Posterior vena cava (tissue), 2 donors: ENCODE data around the gene FGF3. TPM values are rescaled to one million over a fixed set of nuclear protein-coding genes. Genes with fewer than 3 reads are reported as not detected.

Source experiments
- DNase-seq: peaks from one replicate; pipeline ENCODE4 v3.0.0-alpha.2; 2020; ENCODE audit warnings: low spot score
- intact Hi-C, 2 donors: fragments of 100-400 bp; cut with DNase I; formaldehyde crosslinking; loops; one replicate each; pipeline versions ENCODE4 v1.14.1 to v1.14.2; 2022 to 2023
- total RNA-seq, 2 donors: library from RNA; stranded (reverse); fragmentation: NEBNext Ultra II Directional; extraction: Animal tissue kit (Norgen Biotek cat#: 25700); gene quantifications; one replicate each; pipeline ENCODE4 v1.2.1, GENCODE V29; 2021
- donor health status: DM: yes; HTN: yes; CAD: no.
- donor health status: DM: yes; HTN: yes; CAD: no.

The FGF3 gene
- total RNA-seq, 2 donors from 2014 or later, result not detected

DNA sequence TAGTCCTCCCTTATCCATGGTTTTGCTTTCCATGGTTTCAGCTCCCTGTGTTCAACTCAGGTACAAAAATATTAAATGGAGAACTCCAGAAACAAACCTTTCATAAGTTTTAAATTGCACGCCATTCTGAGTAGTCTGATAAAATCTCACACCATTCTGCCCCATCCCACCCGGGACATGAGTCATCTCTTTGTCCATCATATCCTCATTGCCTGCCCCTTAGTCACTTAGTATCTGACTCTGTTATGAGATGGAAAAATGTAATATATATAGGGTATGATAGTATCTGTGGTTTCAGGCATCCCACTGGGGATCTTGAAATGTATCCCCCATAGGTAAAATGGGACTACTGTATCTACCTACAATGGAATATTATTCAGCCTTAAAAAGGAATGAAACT is 35.5 kb upstream of the FGF3 start:
- no peak for DNase-seq
- intact Hi-C loops, result loop anchor here in 1 of 2 donors (10.0 kb wide), 1 partner anchor 120 kb away; no protein-coding TSS in a partner anchor

DNA sequence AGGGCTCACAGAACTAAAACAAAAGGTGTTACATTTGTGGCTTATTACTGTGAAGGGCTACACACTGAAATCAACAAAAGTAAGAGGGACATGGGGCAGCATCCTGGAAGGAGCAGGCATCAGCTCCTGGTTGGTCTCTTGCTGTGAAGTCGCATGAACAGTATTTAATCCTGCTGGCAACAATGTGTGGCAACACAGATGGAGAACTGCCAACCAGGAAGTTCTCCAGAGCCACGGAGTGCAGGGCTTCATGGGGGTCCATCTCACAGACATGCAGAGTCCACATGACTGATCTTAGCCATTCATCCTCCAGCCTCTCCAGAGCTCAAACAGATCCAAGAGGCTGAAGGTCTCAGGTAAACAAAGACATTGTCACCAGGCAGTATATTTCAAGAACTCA is 32.8 kb upstream of the FGF3 start:
- intact Hi-C loops, result loop anchor here in 1 of 2 donors (10.0 kb wide), 1 partner anchor 117 kb away; no protein-coding TSS in a partner anchor
- no peak for DNase-seq

DNA sequence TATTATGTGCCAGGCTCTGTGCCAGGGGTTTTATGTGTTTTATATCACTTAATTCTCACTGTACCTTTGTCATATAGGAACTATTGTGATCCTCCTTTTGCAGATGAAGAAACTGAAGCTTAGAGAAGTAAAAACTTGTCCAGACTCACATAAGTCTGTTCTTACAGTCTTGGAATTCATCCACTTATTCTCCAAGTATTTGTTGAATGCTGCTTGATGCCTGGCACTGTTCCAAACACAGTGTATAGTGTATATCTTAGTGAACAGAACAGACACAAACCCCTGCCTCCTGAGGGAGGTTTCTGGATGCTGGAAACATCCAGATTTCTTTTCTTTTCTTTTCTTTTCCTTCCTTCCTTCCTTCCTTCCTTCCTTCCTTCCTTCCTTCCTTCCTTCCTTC is 29.0 kb upstream of the FGF3 start:
- intact Hi-C loops, result no loop called here
- DNase-seq, result no peak

DNA sequence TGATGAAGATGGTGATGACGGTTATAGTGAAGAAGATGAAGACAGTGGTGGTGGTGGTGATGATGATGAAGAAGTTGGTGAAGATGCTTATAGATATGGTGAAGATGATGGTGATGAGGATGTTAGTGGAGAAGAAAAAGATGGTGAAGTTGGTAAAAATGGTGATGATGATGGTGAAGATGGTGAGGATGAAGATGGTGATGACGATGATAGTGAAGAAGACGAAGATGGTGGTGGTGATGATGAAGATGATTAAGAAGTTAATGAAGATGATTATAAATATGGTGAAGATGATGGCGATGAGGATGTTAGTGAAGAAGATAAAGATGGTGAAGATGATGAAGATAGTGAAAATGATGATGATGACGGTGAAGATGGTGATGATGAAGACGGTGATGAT is 25.2 kb upstream of the FGF3 start:
- DNase-seq, result no peak
- intact Hi-C loops, result no loop called here

DNA sequence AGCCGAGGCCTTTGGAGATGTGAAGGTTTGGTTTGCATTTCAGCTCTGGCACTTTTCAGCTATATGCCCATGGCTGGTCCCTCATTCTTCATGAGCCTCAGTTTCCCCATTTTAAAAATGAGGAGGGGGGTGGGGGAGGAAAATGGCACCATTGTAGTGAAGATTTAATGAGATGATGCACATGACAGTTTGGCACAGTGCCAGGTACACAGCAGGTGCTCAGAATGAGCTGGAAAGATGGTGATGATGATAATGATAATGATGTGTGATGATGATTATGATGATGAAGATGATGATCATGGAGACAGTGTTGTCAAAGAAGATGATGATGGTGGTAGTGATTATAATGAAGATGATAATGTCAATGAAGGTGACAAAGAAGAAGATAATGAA is 24.3 kb upstream of the FGF3 start:
- DNase-seq, result no peak
- intact Hi-C loops, result no loop called here

DNA sequence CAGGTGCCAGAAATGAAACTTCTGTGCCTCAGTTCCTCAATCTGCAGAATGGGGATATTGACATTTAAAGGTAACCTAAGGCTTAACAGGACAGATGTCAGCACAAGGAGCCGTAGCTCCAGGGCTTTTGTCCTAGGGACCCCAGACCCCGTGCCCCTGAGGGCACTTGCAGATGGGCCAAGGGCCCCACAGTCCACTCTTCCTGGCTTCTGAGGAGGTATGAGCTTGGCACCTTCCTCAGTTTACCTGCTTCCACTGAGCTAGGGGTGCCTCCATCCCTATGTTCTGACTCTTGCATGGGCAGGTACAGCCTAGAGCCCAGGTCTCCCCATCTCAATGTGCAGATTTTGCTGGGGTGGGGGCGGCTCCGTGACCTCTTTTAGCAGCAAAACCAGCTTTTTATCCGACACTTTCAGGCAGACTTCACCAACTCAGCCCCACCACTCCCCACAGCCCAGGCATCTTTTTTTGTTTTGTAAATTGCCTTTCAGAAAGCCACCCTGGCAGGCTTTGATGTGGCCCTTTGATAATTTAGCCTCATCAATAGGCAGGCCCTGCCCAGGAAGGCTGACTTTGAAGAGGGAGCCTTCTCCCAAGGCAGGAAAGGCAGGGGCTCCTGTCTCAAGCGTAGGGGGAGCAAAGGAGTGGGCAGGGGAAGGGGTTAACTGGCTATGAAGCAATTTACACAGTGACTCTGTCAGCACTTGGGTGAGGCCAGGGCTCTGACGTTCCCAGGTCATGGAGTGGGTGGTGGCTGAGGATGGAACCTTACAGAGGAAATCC is 23.7 kb upstream of the FGF3 start:
- intact Hi-C loops, result no loop called here
- DNase-seq, result peak; percentile 40

DNA sequence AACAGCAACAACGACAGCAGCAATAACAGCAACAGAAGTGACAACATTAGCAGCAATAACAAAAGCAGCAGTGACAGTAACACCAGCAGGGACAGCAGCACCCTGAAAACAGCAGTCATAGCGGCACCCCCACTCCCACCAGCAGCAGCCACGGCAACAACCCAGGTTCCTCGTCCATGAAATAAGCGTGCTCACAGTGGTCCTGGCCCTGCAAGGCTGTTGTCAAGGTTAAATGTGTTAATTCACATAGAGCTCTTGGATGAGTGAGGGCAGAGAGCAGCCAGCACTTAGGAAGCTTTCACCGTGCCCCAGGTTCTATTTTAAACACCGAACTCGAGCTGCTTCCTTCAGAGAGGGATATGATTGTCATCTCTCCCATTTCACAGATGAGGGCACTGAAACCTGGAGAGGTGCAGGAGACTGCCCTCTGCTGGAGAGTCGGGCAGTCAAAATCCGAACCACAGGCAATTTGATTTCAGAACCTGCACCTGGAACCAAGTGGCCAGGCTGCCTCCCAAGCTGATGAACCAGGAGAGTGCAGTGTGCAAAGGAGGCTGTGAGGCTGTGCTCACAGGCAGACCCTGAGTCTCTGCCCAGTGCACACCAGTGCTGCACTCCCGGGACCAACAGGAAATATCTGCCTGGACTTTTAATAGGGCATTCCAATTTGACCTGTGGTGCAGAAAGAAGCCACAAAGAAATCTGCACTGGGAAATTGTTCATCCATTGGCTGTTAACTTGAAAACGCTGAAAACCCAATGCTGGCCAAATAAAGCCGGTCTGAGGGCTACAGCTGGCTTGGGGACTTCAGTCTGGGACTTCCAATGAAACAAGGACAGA is 22.9 kb upstream of the FGF3 start:
- intact Hi-C loops, result no loop called here

DNA sequence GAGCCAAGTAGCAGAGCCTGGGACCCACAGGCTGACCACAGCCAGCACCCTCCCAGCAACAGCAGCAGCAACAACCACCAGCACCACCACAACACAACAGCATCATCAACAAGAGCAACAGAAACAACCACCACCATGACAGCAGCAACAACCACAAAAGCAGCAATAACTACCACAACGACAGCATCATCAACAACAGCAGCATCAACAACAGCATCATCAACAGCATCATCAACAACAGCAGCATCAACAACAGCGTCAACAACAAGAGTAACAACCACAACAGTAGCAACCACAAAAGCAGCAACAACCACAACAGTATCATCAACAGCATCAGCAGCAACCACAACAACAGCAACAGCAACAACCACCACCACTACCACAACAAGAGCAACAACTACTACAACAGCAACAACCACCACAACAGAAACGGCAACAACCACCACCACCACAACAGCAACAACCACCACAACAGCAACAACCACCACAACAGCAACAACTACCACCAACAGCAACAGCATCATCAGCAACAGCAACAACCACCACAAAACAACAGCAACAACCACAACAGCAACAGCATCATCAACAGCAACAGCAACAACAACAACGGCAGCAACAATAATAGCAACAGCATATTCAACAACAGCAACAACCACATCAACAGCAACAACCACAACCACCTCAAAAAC is 22.1 kb upstream of the FGF3 start:
- intact Hi-C loops, result no loop called here
- DNase-seq, result no peak

More for the DNA sequence above, 22.9 kb upstream of the FGF3 start:
- peak; percentile 74 for DNase-seq

DNA sequence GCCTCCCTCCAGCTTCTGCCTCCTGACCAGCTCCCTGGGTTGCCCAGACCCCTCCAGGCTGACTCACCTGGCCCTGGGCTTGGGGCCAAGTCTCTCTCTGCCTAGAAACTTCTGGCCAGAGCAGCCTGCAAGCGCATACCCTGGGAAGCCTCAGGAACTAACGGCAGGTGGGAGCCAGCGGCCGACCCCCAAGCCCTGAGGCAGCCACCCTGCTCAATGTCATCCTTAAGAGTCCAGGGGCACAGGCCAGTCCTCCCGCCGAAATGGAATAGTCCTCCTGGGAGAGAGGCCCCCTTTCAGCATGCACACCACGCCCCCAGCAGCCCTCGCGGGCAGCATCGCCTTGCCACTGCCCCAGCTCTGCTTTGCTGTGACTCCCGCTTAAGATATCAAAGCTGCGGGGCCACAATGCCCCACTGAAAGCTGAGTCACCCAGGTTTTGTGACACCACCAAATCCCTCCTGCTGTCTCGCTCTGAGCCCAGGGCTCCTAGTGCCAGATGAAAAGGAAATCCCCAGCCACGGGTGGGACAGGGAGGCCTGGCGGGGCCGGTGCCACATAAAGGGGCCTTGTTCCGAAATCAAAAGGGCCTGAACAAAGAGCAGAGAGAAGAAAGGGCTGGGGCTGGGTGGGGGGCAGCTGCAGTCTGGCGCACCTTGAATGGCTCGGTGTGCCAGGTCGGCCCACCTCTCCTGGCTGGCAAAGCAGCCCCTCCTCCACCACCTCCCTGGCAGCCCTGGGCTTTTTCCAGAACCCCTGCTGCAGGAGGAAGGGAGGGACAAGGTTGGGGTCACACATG is 21.4 kb upstream of the FGF3 start:
- intact Hi-C loops, result no loop called here
- peak; percentile 73 for DNase-seq

DNA sequence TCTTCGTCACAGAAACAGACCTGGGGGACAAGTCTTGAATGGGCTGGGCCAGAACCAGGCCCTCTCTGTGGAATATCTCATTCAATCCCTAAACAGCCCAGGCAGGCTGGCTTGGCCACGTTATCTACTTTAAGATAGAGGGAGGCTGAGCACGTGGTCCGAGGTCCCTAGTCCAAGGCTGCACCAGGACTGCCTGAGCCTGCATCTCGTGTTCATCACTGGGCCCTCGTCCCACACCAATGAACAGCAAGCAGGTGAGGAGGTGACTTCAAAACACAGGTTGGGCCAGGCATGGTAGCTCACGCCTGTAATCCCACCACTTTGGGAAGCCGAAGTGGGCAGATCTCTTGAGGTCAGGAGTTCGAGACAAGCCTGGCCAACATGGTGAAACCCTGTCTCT is 20.3 kb upstream of the FGF3 start:
- intact Hi-C loops, result no loop called here
- peak; percentile 62 for DNase-seq

DNA sequence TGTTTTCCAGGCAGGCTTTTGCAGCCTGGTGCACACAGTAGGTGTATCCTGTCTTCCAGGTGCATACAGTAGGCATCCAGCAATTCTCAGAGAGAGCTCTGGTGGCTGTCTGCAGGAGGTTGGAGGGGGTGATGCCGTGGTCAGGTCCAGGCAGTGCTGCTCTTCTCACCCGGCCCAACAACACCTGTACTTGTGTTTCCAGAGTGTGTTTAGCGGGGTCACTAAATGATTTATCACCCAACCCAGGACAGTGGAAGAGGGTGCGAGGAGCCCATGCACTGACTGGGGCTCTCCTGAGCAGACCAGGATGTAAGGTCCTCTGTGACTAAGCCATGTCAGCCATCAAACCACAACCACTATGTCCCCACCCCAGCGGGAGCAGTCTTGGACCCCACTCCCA is 18.6 kb upstream of the FGF3 start:
- intact Hi-C loops, result no loop called here
- DNase-seq, result peak; percentile 46

DNA sequence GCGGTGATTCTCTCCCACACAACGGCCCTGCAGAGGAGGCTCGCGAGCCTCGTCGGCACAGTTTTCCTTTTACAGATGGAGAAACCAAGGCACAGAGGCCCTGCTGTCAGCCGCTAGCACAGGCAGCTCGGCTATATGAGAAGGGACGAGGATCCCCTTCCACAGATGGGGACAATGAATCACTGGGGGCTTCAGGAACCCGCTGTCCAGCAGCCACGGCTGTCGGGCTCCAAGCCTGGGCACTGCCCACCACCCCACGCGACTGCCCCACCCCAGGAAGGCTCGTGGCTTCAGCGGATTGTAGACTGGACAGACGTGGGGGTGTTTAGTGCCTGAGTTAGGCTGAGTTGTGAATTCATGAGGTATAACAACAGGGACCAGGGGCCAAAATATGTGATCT is 17.2 kb upstream of the FGF3 start:
- peak; percentile 45 for DNase-seq
- intact Hi-C loops, result no loop called here

DNA sequence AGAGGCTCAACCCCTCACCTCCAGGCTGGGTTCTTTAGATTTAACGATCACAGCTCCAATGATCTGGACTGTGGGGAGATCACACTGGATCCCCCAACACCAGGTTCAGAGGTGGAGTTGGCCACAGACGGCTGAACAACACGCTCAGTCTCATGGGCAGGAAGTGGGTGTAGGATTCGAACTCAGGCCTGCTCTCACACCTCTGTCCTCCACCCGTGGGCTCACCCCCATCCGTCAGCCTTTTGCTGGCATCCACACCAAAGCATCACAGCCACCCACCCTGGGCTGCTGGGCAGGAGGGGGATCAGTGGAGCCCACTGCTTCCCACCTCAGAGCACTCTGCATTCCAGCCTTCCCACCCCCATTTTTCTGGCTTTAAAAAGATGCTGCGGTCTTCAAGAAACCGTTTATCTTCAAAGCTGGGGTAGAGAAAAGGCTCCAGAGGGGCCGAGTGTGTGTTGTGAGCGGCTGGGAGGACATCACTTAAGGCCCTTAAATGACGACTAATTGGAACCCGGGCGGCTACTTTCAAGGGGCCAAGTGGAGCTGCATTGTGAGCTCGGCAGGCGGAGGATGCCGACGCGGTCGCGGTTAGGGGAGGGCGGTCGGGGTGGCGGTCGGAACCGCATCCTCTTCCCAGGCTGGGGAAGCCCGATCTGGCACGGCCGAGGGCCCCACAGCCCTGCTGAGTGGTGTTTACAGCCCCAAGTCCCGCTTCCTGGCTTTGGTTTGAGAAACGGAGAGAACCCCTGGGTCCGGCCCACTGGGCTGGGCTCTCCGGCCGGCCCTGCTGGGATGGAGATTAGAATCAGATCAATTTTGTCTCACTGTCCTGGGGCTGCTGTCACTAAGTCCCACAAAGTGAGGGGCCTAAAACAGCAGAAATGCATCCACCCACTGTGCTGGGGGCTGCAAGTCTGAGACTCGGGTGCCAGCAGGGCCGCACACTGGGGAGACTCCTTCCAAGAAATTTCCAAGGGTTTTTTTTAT is 15.9 kb upstream of the FGF3 start:
- DNase-seq, result peak; percentile 65
- intact Hi-C loops, result no loop called here

DNA sequence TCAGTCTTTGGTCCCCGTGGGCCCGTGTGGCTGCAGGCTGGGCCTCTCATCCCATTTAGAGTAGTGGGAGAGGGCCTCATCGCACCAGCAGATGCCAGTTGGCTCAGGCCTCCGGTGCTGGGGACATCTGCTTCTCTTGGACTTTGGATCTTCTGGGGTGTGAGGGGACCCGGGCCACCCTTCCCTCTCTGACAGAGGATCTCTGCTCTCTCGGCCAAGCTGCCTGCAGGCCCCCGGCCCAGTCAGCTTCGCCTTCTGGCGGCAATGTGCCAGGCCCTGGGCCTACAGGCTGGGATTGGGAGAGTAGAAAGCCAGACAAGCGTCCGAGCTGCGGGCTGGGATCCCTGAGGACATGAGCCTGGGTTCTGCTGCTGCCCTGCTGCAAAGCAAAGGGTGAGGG is 15.0 kb upstream of the FGF3 start:
- peak; percentile 47 for DNase-seq
- intact Hi-C loops, result no loop called here

DNA sequence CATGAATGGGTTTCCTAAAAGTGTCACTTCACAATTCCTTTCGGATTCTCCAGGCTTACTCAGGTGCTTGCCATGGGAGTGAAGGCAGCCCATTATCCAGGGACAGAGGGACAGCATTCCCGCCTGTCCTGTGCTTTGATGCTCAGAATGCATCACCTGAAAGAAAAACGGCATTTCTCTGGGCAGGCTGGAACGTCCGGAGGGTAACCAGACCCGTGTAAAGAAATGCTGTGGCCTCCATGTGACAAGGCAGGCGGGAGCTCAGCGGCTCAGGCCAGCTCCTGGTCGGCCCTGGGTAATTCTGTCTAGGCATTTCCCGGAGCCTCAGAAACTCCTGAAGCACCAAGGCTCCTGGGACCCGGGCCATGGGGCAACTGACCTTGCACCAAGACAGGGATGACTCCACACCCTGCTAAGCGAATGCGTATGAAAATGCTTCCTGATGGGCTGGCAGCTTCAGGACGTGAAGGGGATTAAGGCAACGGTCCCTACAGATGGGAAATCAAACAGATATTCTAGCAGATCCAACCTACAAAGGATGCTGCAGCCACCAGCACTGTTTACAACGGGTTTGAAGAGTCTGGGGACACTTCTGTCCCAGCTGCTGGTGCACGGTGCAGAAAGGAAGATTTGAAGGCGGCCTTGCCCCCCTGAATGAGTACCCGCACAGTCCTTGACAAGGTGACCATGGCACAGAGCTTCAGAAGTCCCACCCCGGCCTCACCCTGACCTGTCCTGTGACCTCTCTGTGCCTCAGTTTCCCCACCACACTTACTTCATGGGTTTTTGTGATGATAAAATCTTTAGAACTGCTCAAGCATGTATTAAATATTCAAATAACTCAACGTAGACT is 13.6 kb upstream of the FGF3 start:
- intact Hi-C loops, result no loop called here
- DNase-seq, result peak; percentile 56

DNA sequence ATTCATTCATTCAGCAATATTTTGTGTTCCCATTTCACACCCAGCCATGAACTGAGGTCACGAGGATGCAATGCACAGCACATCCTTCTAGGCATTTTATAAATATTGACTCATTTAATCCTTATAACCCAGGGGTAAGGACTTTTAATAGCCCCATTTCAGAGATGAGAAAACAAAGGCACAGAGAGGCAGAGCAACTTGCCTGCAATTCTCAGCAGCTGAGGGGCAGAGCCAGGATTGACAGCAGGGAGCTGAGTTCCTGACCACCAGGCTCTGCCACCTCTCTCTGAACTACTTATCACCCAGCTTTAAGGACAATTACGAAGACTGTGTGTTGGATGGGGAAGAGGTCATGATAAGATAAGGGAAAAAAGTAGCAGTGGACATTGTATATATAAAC is 12.8 kb upstream of the FGF3 start:
- intact Hi-C loops, result no loop called here
- DNase-seq, result no peak

DNA sequence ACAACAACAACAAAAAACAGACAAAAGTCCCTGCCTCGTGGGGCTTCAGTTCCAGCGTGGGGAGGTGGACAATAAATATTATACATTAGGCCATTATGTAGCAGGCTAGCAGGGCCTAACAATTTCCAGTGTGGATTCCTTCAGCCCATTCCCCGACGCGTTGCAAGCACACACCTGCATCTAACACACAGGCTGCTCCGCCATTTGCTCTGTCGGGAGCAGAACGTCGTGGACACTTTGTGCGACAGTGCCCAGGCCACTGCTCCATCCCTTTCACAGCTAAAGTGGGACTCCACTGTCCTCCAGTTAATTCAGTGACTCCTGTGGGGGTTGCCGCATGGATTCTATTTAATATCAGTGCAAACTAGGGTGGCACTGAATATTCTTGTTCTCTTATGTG is 10.9 kb upstream of the FGF3 start:
- DNase-seq, result peak; percentile 44
- intact Hi-C loops, result no loop called here
